ENCODE data around the gene RNF121. TPM values are rescaled to one million over a fixed set of nuclear protein-coding genes. Genes with fewer than 3 reads are reported as not detected.

The RNF121 gene
- total and polyA plus RNA-seq, 2 of the 8 experiments (the other 6 are each of a cell fraction or from before 2014, with no cell fraction given), result 39.7 to 51.6 TPM

DNA sequence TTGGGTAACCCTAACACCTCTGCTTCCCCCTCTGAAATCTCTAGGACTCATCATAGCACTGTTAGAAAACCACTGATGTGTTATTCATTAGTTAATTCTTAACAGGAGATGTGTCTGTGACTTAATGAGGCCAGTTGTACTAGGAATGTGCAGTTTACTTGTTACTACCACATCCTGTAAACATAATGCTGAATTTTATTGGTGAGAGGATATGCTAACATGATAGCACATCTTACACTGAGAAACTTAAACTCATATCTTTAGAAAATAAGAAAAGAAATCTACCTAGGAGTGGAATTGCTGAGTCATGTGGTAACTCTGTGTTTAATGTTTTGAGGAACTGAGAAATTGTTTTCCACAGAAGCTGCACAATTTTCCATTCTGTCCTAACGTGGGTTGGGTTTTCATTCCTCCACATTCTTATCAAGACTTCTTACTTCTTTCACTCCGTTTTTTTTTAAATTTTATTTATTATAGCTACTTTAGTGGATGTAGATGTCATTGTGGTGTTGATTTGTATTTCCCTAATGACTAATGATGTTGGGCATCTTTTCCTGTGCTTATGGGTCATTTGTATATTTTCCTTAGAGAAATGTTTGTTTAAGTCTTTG is 33.7 kb downstream of the RNF121 start:
- Histone ChIP-seq H4K91ac (replicated peaks; ENCODE audit: insufficient read length, low read length) (no peak overlapping the region), H4K5ac (ENCODE audit: insufficient read length, low read depth, low read length) (no peak overlapping the region), H2BK5ac (ENCODE audit: low read depth, low read length) (no peak overlapping the region), H3K27ac (ENCODE audit: low read depth, low read length) (no peak overlapping the region), H3K23ac (ENCODE audit: insufficient read length) (no peak overlapping the region), H3K4ac (replicated peaks; ENCODE audit: insufficient read length, low read depth, low read length) (no peak overlapping the region), H2BK12ac (ENCODE audit: low read depth, low read length) (no peak overlapping the region), H2AK5ac (ENCODE audit: low read depth, low read length) (no peak overlapping the region), H3K9me3 (ENCODE audit: insufficient read depth in 2 of 2, low read depth in 1 of 2, low read length in 1 of 2) (no peaks in the 10 kb centered on the region), H3K4me2 (ENCODE audit: insufficient read depth in 1 of 2, low read depth in 2 of 2, low read length in 2 of 2) (no peak overlapping the region), H3K4me1 (replicated peaks in 1 of 4; ENCODE audit: control insufficient read depth in 3 of 4, insufficient read depth in 4 of 4, low read length in 3 of 4) (no peaks in the 10 kb centered on the region), H3K36me3 (ENCODE audit: control insufficient read depth in 2 of 4, insufficient read depth in 4 of 4, low read length in 3 of 4) (peaks cover 0 to 25% (median 11%) of the 10 kb centered on the region in 4 experiments; a peak in 5 of 8 replicates), H2BK20ac (ENCODE audit: low read length) (no peak overlapping the region), H2BK15ac (ENCODE audit: low read length) (no peak overlapping the region), H3K18ac (ENCODE audit: extremely low read depth, low read length) (no peak overlapping the region), H4K20me1 (replicated peaks in 1 of 2; ENCODE audit: control insufficient read depth in 1 of 2, insufficient read depth in 2 of 2, low read length in 2 of 2) (peaks cover 3 to 4% of the 10 kb centered on the region in 2 experiments), H3K14ac (ENCODE audit: insufficient read length) (no peak overlapping the region), H3K23me2 (ENCODE audit: low read depth, low read length) (no peaks in the 10 kb centered on the region), H2BK120ac (replicated peaks; ENCODE audit: low read depth, low read length) (no peak overlapping the region), H3K27me3 (replicated peaks in 1 of 4; ENCODE audit: control insufficient read depth in 3 of 4, extremely low read depth in 1 of 4, insufficient read depth in 3 of 4, low read length in 3 of 4) (no peaks in the 10 kb centered on the region), H3K79me1 (ENCODE audit: low read depth, low read length) (no peaks in the 10 kb centered on the region; the same call in 1 of the 2 replicates), H3K56ac (replicated peaks; ENCODE audit: insufficient read length, low read depth, low read length) (no peak overlapping the region), H4K8ac (ENCODE audit: extremely low read depth, insufficient read depth, low read length) (no peak overlapping the region), H3K79me2 (ENCODE audit: control insufficient read depth in 1 of 2, insufficient read depth in 2 of 2, low read length in 2 of 2) (peaks cover 0 to 5% of the 10 kb centered on the region in 2 experiments; a peak in 1 of 4 replicates), H3K9ac (replicated peaks in 1 of 4; ENCODE audit: extremely low read depth in 1 of 4, low read depth in 3 of 4, low read length in 3 of 4) (no peak overlapping the region), H3K4me3 (ENCODE audit: extremely low read depth in 1 of 4, insufficient read depth in 2 of 4, low read depth in 3 of 4, low read length in 4 of 4) (no peak overlapping the region), H2AFZ (ENCODE audit: low read length) (no peak overlapping the region)
- WGBS, 2 experiments (ENCODE audit: extremely low coverage in 1 of 2, insufficient coverage in 1 of 2, insufficient read length in 1 of 2, insufficient replicate concordance in 2 of 2, low coverage in 1 of 2, low lambda C conversion rate in 2 of 2, missing lambda C conversion rate in 1 of 2), result 86% methylated on average over 2 of the region's 2 CpGs; no CpG with 5 or more reads in 1 of the 2 experiments
- FAIRE-seq (no peak), DNase-seq (ENCODE audit: low read depth in 1 of 2, low spot score in 2 of 2) (no peak)
- ChIA-PET CTCF (ENCODE audit: partially characterized antibody) (interaction anchor here (0.6 kb wide), 1 partner anchor 15 kb away, joined by 3 read pairs; no protein-coding TSS in a partner anchor), POLR2A (ENCODE audit: partially characterized antibody) (interaction anchor here (1.8 kb wide), 1 partner anchor 35 kb away, joined by 4 read pairs; the partner anchor contains the start of gene XNDC1N)
- TF ChIP-seq RXRA (IDR thresholded peaks at IDR 0.05; ENCODE audit: insufficient read depth, low read depth, low read length) (no peak), ZNF274 (IDR thresholded peaks at IDR 0.05; ENCODE audit: borderline replicate concordance, extremely low read depth, low read length) (no peak), TAF1 (IDR thresholded peaks at IDR 0.05; ENCODE audit: low read depth, low read length) (no peak), RFX5 (IDR thresholded peaks at IDR 0.05; ENCODE audit: borderline replicate concordance, low read depth, low read length) (no peak), KDM1A (IDR thresholded peaks at IDR 0.05; ENCODE audit: borderline replicate concordance, low read length) (no peak), HDAC2 (IDR thresholded peaks at IDR 0.05; ENCODE audit: borderline replicate concordance in 1 of 2, low read depth in 2 of 2, low read length in 2 of 2) (no peak), HDAC6 (IDR thresholded peaks at IDR 0.05; ENCODE audit: low read depth, low read length) (no peak), TAF7 (optimal IDR thresholded peaks at IDR 0.05; ENCODE audit: borderline replicate concordance, low read depth, low read length) (no peak), PHF8 (conservative IDR thresholded peaks at IDR 0.05; ENCODE audit: low read depth, low read length) (no peak), GABPA (IDR thresholded peaks at IDR 0.05; ENCODE audit: borderline replicate concordance, insufficient read depth, low read length) (no peak), CTBP2 (IDR thresholded peaks at IDR 0.05; ENCODE audit: borderline replicate concordance, insufficient read depth, insufficient read length, low read length) (no peak), CEBPB (IDR thresholded peaks at IDR 0.05; ENCODE audit: low read depth, low read length) (no peak), KDM5A (IDR thresholded peaks at IDR 0.05; ENCODE audit: low read length) (no peak)

Measured in H1 (cell line).